Ovary (tissue), 9 donors: ENCODE measurements around the gene PLPP3. TPM values are rescaled to one million over a fixed set of nuclear protein-coding genes. Genes with fewer than 3 reads are reported as not detected.

Experiments
- DNase-seq, 5 donors: peaks; one replicate each; pipeline ENCODE4 v3.0.0-alpha.2; 2019 to 2020
- H3K27ac ChIP-seq, 2 donors: fragments of 200-600 bp; one replicate each; pipeline versions ENCODE4 v1.5.1 to v1.8.0; 2019 to 2022
- H3K27me3 ChIP-seq: fragments of 200-600 bp; one replicate; pipeline ENCODE4 v1.8.0; 2022
- H3K36me3 ChIP-seq: fragments of 200-600 bp; sonication (generic); one replicate; pipeline ENCODE4 v1.5.1; 2019
- H3K4me1 ChIP-seq: one replicate; pipeline ENCODE4 v1.8.1; 2013; ENCODE audit warnings: mild to moderate bottlenecking, moderate library complexity; ENCODE audit not compliant: insufficient read depth
- H3K4me3 ChIP-seq: fragments of 200-600 bp; sonication (generic); one replicate; pipeline ENCODE4 v1.5.1; 2017
- H3K9me3 ChIP-seq, 2 donors: fragments of 200-600 bp in 1 of 2; sonication (generic) in 1 of 2; one replicate each; pipeline versions ENCODE4 v1.5.1 to v1.8.1; 2013 to 2019; ENCODE audit warnings: mild to moderate bottlenecking in 1 of 2, moderate library complexity in 1 of 2
- EP300 ChIP-seq: sonication (generic); formaldehyde crosslinking; IDR thresholded peaks from one replicate; pipeline ENCODE4 v1.6.1; 2017; ENCODE audit warnings: antibody characterized with exemption
- POLR2A ChIP-seq: fragments of 450-650 bp; IDR thresholded peaks from one replicate; pipeline ENCODE4 v1.6.1; 2017; ENCODE audit warnings: antibody characterized with exemption, mild to moderate bottlenecking, moderate library complexity
- WGBS, 3 donors: extraction: QIAGEN DNeasy Blood & Tissue Kit in 1 of 3; methylation state at CpG; one replicate each; pipeline versions ENCODE4 v1.1.5 to v1.1.7; 2013 to 2017; 5-methylcytosine and 5-hydroxymethylcytosine counted together
- intact Hi-C, 4 donors: fragments of 100-400 bp; cut with DNase I; formaldehyde crosslinking; loops; one replicate each; pipeline versions ENCODE4 v1.11.0 to v1.15.1; 2022 to 2023
- polyA plus RNA-seq, 2 donors: library from polyadenylated mRNA; stranded (reverse); fragments of 200-250 nt in 1 of 2; fragments of 350-450 nt in 1 of 2; fragmentation: Illumina TruSeq in 1 of 2; extraction: RNeasy Lipid Tissue Mini Kit (QIAGEN cat#74804) in 1 of 2; gene quantifications; one replicate each; pipeline ENCODE4 v1.2.3, GENCODE V29; 2013 to 2014
- total RNA-seq, 7 donors: library from RNA; depleted of rRNA in 2 of 7; stranded (reverse); fragments of >200 nt in 2 of 7; fragmentation: NEBNext Ultra II Directional in 3 of 7; extraction: Animal tissue kit (Norgen Biotek cat#: 25700) in 3 of 7; gene quantifications; one replicate each; pipeline versions ENCODE4 v1.1.0 to v1.2.4, GENCODE V29; 2016 to 2023
- TF ChIP-seq, protein P1 (sequence below), 3 donors: fragments of 450-650 bp in 2 of 3; fragments of 200-600 bp in 1 of 3; IDR thresholded peaks; one replicate each; pipeline versions ENCODE4 v1.5.1 to v1.8.0; 2016 to 2022; ENCODE audit warnings: antibody characterized with exemption in 3 of 3, mild to moderate bottlenecking in 1 of 3
- donor health status: DM: no; HTN: no; CAD: no; lungs with moderate emphysema.
- donor health status: DM: no; HTN: no; CAD: no.
- donor health status: Bipolar disorder and iron deficiency.
- donor health status: DM: yes; HTN: yes; CAD: no.
- donor health status: DM: no; HTN: no; CAD: no.
- donor health status: DM: yes; HTN: yes; CAD: no.

The PLPP3 gene
- total and polyA plus RNA-seq, 9 donors: 51.4 to 188 (median 125) TPM

DNA sequence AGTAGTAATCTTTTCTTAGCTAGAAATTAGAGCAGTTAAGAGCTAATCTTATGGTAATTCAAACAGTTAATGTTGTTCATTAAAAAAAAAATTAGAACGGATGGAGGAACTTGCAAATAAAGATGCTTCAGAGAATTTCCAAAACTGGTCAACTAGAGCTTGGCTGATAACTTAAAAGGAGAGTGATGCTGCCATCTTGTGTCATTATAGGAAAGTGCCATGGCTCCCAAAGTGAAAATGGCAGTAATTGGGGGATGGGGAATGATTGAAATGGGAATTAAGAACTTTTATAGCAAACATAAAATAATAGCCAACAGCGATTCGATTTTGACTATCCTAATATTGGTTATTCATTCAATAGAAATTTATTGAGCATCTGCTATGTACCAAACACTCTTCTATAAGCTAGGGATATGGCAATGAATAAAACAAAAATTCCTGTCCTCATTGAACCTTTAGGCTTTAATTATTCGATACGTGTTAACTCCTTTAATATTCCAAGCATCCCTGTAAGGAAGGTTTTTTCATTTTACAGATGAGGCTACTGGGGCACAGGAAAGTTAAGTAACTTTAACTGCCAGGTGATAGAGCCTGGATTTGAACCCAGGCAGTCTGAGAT, 5.7 kb upstream of the PLPP3 start:
- 15 to 19% (median 17%) methylated on average over 5 of the region's 5 CpGs for WGBS, 3 donors
- H3K27ac ChIP-seq: no peak overlapping the region
- TF ChIP-seq, protein P1, sequence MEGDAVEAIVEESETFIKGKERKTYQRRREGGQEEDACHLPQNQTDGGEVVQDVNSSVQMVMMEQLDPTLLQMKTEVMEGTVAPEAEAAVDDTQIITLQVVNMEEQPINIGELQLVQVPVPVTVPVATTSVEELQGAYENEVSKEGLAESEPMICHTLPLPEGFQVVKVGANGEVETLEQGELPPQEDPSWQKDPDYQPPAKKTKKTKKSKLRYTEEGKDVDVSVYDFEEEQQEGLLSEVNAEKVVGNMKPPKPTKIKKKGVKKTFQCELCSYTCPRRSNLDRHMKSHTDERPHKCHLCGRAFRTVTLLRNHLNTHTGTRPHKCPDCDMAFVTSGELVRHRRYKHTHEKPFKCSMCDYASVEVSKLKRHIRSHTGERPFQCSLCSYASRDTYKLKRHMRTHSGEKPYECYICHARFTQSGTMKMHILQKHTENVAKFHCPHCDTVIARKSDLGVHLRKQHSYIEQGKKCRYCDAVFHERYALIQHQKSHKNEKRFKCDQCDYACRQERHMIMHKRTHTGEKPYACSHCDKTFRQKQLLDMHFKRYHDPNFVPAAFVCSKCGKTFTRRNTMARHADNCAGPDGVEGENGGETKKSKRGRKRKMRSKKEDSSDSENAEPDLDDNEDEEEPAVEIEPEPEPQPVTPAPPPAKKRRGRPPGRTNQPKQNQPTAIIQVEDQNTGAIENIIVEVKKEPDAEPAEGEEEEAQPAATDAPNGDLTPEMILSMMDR (IDR thresholded peaks at IDR 0.05): peak; percentile 55 to 89 (median 82)
- no peak for TF ChIP-seq EP300
- TF ChIP-seq POLR2A: no peak
- intact Hi-C loops: loop anchor here (2.0 to 10.0 kb wide), 6 partner anchors 870 to 1440 kb away; no protein-coding TSS in a partner anchor
- H3K9me3 ChIP-seq: no peaks in the 10 kb centered on the region
- H3K4me3 ChIP-seq: no peak overlapping the region
- peak in 1 of 5 donors; percentile 53 for DNase-seq
- H3K4me1 ChIP-seq: peaks cover 1% of the 10 kb centered on the region
- H3K27me3 ChIP-seq: no peaks in the 10 kb centered on the region
- no peaks in the 10 kb centered on the region for H3K36me3 ChIP-seq

DNA sequence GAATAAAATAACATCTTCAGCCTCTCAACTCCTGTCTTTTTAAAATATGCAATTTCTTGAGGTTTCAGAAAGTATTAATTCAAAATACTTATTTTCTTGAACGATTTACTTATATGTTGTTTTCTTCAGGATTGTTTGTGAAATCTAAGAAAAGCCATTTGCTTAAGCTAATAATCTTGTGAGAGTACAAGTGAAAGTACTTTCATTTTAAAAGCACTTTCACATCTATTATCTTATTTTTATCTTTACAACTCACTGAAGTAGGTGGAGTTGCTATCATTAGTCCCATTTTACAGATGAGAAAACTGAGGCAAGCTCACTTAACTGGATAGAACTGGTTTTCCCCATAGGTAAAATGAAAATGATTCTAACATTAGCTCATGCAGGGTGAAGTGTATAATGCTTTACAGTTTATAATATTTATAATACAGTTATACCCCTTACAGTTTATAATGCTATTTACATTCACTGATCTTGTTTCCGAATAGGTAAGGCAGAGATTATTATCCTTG, 4.7 kb upstream of the PLPP3 start:
- intact Hi-C loops: loop anchor here in 3 of 4 donors (2.0 to 10.0 kb wide), 5 partner anchors 869 to 1439 kb away; no protein-coding TSS in a partner anchor
- no peaks in the 10 kb centered on the region for H3K36me3 ChIP-seq
- H3K4me3 ChIP-seq: no peak overlapping the region
- no peaks in the 10 kb centered on the region for H3K9me3 ChIP-seq
- no peak overlapping the region for H3K27ac ChIP-seq
- TF ChIP-seq, protein P1 (IDR thresholded peaks at IDR 0.05): no peak
- TF ChIP-seq POLR2A (no peak), EP300 (no peak)
- peaks cover 1% of the 10 kb centered on the region for H3K4me1 ChIP-seq
- H3K27me3 ChIP-seq: no peaks in the 10 kb centered on the region
- 70 to 86% (median 83%) methylated on average over 2 of the region's 2 CpGs for WGBS, 3 donors
- DNase-seq: no peak

DNA sequence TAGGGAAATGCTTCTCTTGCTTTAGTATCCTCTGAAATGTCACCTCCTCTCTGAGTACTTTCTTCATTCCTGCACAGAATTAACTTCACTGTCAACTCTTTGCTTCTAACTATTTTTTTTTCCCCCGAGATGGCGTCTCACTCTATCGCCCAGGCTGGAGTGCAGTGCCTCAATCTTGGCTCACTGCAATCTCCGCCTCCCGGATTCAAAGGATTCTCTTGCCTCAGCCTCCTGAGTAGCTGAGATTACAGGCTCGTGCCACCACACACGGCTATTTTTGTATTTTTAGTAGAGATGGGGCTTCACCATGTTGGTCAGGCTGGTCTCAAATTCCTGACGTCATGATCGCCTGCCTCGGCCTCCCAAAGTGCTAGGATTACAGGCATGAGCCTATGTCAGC, 1.4 kb upstream of the PLPP3 start:
- Histone ChIP-seq H3K4me3 (no peak overlapping the region), H3K27ac (no peak overlapping the region), H3K9me3 (no peaks in the 10 kb centered on the region), H3K36me3 (no peaks in the 10 kb centered on the region), H3K27me3 (no peaks in the 10 kb centered on the region), H3K4me1 (peaks cover 1% of the 10 kb centered on the region)
- DNase-seq: no peak
- intact Hi-C loops: loop anchor here in 3 of 4 donors (5.0 to 10.0 kb wide), 4 partner anchors 866 to 1436 kb away; no protein-coding TSS in a partner anchor
- TF ChIP-seq POLR2A: no peak
- TF ChIP-seq, protein P1 (IDR thresholded peaks at IDR 0.05): no peak
- TF ChIP-seq EP300: no peak
- 93 to 95% (median 95%) methylated on average over 10 of the region's 10 CpGs for WGBS, 3 donors

- intact Hi-C loops: loop anchor here (10.0 kb wide), 5 partner anchors 54 to 1204 kb away; no protein-coding TSS in a partner anchor
Measured at GRCh38 chr1:56578138-56578962, 1.0 kb downstream of the PLPP3 start.

More at GRCh38 chr1:56578138-56578962, 1.0 kb downstream of the PLPP3 start:
- peak; percentile 52 to 73 (median 63) for DNase-seq
- TF ChIP-seq, protein P1 (IDR thresholded peaks at IDR 0.05): no peak
- no peak for TF ChIP-seq POLR2A
- TF ChIP-seq EP300: no peak
- H3K4me3 ChIP-seq: peak overlapping the region; percentile 62
- H3K36me3 ChIP-seq: no peaks in the 10 kb centered on the region
- 0% methylated on average over 38 to 64 of the region's 64 CpGs for WGBS, 3 donors
- no peaks in the 10 kb centered on the region for H3K9me3 ChIP-seq
- peak overlapping the region; percentile 86 to 92 for H3K27ac ChIP-seq
- H3K27me3 ChIP-seq: no peaks in the 10 kb centered on the region
- peaks cover 7% of the 10 kb centered on the region for H3K4me1 ChIP-seq
